BE2C (cell line): ENCODE measurements around the gene INTS6.

Experiments
- DNase-seq: peaks from one replicate; pipeline ENCODE4 v3.0.0-alpha.2; 2020
- H3K27me3 ChIP-seq: fragments of 250-450 bp; sonication (Bioruptor Pico); 2 replicates; pipeline ENCODE4 v1.5.1; 2020; ENCODE audit warnings: mild to moderate bottlenecking
- H3K36me3 ChIP-seq: fragments of 250-450 bp; sonication (Bioruptor Pico); 2 replicates; pipeline ENCODE4 v1.5.1; 2020; ENCODE audit warnings: mild to moderate bottlenecking
- H3K4me1 ChIP-seq: fragments of 250-450 bp; sonication (Bioruptor Pico); 2 replicates; pipeline ENCODE4 v1.5.1; 2020
- H3K4me3 ChIP-seq: 2 replicates; pipeline ENCODE4 v1.5.1; 2011; ENCODE audit warnings: low read depth, low read length
- H3K9me3 ChIP-seq: fragments of 250-450 bp; sonication (Bioruptor Pico); 2 replicates; pipeline ENCODE4 v1.5.1; 2020
- CTCF ChIP-seq: IDR thresholded peaks from 2 replicates; pipeline ENCODE4 v1.5.1; 2012; ENCODE audit warnings: mild to moderate bottlenecking, low read depth, low read length

INTS6 gene

GRCh38 chr13:51363625-51364024 is 89.2 kb downstream of the INTS6 start:
- peaks cover 26% of the 10 kb centered on the region for H3K36me3 ChIP-seq
- H3K27me3 ChIP-seq: no peaks in the 10 kb centered on the region
- TF ChIP-seq CTCF: no peak
- no peak overlapping the region for H3K4me3 ChIP-seq
- no peak for DNase-seq
- no peaks in the 10 kb centered on the region for H3K9me3 ChIP-seq
- no peaks in the 10 kb centered on the region for H3K4me1 ChIP-seq

GRCh38 chr13:51361106-51361505 is 91.7 kb downstream of the INTS6 start:
- TF ChIP-seq CTCF: no peak
- H3K4me1 ChIP-seq: no peaks in the 10 kb centered on the region
- DNase-seq: no peak
- H3K27me3 ChIP-seq: no peaks in the 10 kb centered on the region
- H3K36me3 ChIP-seq: peaks cover 8% of the 10 kb centered on the region
- H3K4me3 ChIP-seq: no peak overlapping the region
- no peaks in the 10 kb centered on the region for H3K9me3 ChIP-seq

GRCh38 chr13:51360489-51360888 is 92.3 kb downstream of the INTS6 start:
- no peak for TF ChIP-seq CTCF
- no peak overlapping the region for H3K4me3 ChIP-seq

GRCh38 chr13:51359352-51359751 is 93.5 kb downstream of the INTS6 start:
- no peak for TF ChIP-seq CTCF
- Histone ChIP-seq H3K4me1 (no peaks in the 10 kb centered on the region), H3K27me3 (no peaks in the 10 kb centered on the region), H3K9me3 (no peaks in the 10 kb centered on the region), H3K36me3 (no peaks in the 10 kb centered on the region; the same call in 1 of the 2 replicates), H3K4me3 (no peak overlapping the region)
- DNase-seq: no peak

More at GRCh38 chr13:51360489-51360888, 92.3 kb downstream of the INTS6 start:
- no peaks in the 10 kb centered on the region for H3K9me3 ChIP-seq
- peaks cover 8% of the 10 kb centered on the region for H3K36me3 ChIP-seq
- no peaks in the 10 kb centered on the region for H3K27me3 ChIP-seq
- no peak for DNase-seq
- H3K4me1 ChIP-seq: no peaks in the 10 kb centered on the region

- DNase-seq: no peak
- H3K4me3 ChIP-seq: no peak overlapping the region
- H3K9me3 ChIP-seq: no peaks in the 10 kb centered on the region
- TF ChIP-seq CTCF: no peak
- no peaks in the 10 kb centered on the region for H3K4me1 ChIP-seq
- H3K27me3 ChIP-seq: no peaks in the 10 kb centered on the region
- H3K36me3 ChIP-seq: no peaks in the 10 kb centered on the region; the same call in 1 of the 2 replicates
These were observed 94.8 kb downstream of the INTS6 start for GRCh38 chr13:51357928-51358595.

GRCh38 chr13:51355217-51355616 is 97.6 kb downstream of the INTS6 start:
- no peak for DNase-seq
- TF ChIP-seq CTCF: no peak

More at GRCh38 chr13:51355217-51355616, 97.6 kb downstream of the INTS6 start:
- Histone ChIP-seq H3K4me1 (no peaks in the 10 kb centered on the region), H3K4me3 (no peak overlapping the region), H3K36me3 (no peaks in the 10 kb centered on the region; the same call in 1 of the 2 replicates), H3K9me3 (no peaks in the 10 kb centered on the region), H3K27me3 (no peaks in the 10 kb centered on the region)
